CD4-positive, alpha-beta T cell treated with Interleukin-12 subunit alpha and Interleukin-12 subunit beta, for 1 hour (primary cell): ENCODE results near the gene CNFN.
A peak's percentile ranks its signal among the peaks of the same experiment; 100 is the strongest.

Experiments
- DNase-seq: peaks from one replicate; pipeline ENCODE4 v3.0.0-alpha.2; 2020

CNFN gene

GRCh38 chr19:42370626-42371175 is 19.4 kb downstream of the CNFN start:
- no peak for DNase-seq

DNA sequence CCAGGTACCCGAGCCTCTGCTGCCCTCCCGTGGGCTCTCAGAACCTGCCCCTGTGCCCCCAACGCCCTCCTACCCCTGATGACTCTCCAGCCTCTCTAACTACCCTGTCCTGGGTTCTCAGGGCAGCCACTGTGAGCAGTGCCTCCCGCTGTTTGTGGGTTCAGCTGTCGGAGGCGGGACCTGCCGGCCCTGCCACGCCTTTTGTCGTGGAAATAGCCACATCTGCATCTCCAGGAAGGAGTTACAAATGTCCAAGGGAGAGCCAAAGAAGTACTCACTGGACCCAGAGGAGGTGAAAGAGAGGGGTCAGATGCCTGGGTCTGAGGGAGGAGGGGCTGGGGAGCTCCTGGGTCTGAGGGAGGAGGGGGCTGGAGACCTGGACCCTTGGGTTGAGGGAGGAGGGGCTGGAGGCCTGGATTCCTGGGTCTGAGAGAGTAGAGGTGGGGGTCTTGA is 20.0 kb downstream of the CNFN start:
- no peak for DNase-seq

- no peak for DNase-seq
Measured at GRCh38 chr19:42369433-42370067, 20.5 kb downstream of the CNFN start.

DNA sequence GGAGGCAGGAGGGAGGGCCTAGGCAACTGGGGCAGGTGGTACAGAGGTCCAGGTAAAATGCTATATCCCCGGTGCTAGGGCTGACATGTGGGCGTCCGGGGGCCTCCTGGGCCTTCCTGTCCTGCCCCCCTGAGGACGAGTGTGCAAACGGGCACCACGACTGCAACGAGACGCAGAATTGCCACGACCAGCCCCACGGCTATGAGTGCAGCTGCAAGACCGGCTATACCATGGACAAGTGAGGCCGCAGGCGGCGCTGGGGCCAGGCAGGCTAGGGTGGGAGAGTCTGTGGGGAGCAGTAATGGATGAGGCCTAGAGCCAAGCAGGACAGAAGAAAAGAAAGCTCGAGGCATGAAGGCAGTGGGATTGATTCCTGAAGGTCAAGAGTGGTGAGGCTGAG is 21.3 kb downstream of the CNFN start:
- no peak for DNase-seq

DNA sequence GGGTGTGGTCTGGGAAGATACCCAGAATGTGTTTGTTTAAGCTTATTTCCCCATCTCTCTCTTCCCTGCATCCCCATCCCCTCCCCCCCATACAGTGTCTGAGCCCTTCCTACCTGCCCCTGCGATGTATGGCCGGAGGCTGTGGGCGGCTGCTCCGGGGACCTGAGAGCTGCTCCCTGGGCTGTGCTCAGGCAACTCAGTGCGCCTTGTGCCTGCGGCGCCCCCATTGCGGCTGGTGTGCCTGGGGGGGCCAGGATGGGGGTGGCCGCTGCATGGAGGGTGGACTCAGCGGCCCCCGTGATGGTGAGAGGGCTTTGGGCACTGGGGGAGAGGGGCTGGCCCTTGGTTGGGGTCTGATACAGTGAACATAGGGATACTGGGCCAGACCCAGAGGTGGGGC is 21.7 kb downstream of the CNFN start:
- DNase-seq: no peak

DNA sequence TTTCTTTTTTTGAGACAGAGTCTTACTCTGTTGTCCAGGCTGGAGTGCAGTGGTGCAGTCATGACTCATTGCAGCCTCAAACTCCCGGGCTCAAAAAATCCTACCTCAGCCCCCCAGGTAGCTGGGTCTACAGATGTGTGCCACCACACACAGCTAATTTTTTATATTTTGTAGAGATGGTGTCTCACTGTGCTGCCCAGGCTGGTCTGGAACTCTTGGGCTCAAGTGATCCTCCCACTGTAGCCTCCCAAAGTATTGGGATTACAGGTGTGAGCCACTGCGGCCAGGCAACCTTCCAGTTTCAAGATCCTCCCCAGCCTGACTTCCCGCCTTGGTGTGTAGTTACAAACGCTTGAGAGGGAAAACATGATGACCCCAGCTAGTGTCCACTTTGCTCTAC is 22.2 kb downstream of the CNFN start:
- no peak for DNase-seq

- no peak for DNase-seq
Measured at GRCh38 chr19:42366673-42367072, 23.4 kb downstream of the CNFN start.

DNA sequence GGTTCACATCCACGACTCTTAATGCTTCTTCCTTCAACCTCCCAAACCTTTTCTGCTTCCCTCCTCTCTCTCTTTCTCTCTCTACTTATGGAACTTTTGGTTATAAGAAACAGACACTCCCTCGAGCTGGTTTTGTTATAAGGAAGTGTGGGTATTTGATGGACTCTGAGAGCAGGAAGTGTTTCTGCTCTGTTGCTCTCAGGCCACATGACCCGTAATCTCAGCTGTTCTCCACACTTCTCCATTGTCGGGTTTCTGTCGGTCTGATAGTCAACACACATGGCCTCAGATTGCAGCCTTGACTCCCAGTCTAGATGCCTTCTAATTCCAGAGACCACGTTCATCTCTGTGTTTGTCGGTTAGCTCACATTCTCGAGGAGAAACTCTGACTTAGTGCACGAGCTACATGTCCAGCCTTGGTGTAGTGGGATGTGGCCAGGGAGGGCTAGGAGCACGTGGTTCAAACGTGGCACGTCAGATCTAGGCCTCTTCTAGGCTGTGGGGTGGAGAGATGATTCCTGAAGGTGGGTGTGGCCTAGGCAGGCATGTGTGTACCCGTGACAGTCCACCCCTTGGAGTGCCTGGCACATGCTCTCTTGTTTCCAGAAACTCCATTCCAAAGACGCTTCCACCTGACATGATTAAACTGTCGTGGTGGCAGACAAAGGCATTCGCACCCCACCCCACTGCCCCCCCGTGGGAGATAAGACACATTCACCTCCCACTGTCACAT is 26.3 kb downstream of the CNFN start:
- no peak for DNase-seq

DNA sequence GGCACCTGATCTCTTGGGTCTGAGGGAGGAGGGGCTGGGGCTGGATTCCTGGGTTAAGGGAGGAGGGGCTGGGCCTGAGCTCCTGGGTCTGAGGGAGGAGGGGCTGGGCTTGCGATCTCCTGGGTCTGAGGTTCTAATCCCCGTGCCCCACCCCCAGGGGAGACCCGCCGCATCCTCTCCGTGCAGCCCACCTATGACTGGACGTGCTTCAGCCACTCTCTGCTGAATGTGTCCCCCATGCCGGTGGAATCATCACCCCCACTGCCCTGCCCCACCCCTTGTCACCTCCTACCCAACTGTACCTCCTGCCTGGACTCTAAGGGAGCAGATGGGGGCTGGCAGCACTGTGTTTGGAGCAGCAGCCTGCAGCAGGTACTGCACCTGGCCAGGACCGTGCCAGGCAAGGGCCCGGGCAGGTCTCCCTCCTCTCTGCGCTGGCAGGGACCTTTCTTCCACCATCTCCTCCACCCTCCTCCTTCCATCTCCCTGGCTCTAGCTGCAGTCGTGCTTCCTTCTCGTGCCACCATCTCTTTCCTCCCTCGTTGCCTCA is 27.1 kb downstream of the CNFN start:
- DNase-seq: no peak

DNA sequence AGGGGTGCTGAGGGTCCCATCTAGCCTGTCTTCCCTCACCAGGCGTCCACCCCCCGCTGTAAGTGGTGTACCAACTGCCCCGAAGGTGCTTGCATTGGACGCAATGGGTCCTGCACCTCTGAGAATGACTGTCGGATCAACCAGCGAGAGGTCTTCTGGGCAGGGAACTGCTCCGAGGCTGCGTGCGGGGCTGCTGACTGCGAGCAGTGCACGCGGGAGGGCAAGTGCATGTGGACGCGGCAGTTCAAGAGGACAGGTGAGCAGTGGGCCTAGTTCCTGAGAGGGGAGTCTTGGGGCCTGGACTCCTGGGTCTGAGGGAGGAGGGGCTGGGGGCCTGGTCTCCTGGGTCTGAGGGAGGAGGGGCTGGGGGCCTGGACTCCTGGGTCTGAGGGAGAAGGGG is 27.8 kb downstream of the CNFN start:
- no peak for DNase-seq

DNA sequence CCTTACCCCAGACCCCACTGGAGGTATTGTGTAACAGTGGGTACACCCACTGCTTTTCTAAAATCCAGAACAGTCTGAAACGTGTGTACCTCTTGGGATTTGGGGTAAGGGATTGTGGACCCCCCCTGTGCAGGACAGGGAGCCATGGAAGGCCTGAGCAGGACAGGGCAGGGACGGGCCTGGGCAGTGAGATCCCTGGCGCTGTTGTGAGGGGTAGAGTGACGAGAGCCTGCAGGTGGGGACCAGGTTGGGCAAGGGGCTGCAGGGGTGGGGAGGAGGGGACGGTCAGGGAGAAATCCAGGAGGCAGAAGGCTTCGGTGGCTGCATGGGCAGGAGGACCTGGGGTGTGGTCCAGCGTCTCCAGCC is 28.6 kb downstream of the CNFN start:
- no peak for DNase-seq

DNA sequence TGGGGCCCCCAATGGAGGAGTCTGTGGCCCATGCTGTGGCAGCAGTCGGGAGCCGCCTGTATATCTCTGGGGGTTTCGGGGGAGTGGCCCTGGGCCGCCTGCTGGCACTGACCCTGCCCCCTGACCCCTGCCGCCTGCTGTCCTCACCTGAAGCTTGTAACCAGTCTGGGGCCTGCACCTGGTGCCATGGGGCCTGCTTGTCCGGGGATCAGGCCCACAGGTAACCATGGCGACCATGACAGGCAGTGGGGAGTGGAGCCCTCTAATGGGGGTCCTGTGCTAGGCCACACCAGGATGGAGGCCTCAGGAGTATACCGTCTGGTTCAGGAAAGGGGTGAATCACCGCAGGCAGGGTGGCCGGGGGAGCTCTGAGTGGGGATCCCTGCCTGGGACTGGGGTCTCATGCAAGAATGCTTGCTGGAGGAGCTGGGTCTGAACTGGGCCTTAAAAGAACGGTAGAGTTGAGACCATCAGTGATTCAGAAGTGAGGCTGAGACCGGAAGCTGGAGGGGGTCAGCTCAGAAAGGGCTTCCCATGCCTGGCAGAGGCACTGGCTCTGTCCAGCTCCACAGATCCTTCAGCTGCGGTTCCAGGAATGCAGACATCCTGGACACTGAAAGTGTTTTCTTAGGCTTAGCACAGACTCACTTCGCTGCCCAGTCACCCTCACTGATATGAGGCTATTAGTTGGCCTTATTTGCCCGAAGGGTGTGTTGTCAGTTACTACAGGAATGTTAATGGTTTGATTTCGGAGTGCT is 29.1 kb downstream of the CNFN start:
- DNase-seq: no peak

- DNase-seq: no peak
Measured at GRCh38 chr19:42357290-42357689, 32.8 kb downstream of the CNFN start.

- DNase-seq: no peak
Measured at GRCh38 chr19:42356686-42357085, 33.4 kb downstream of the CNFN start.

GRCh38 chr19:42355896-42356295 is 34.2 kb downstream of the CNFN start:
- DNase-seq: no peak

- DNase-seq: no peak
Measured at GRCh38 chr19:42353341-42354015, 36.6 kb downstream of the CNFN start.

GRCh38 chr19:42352301-42353259 is 37.5 kb downstream of the CNFN start:
- peak; percentile 20 for DNase-seq

DNA sequence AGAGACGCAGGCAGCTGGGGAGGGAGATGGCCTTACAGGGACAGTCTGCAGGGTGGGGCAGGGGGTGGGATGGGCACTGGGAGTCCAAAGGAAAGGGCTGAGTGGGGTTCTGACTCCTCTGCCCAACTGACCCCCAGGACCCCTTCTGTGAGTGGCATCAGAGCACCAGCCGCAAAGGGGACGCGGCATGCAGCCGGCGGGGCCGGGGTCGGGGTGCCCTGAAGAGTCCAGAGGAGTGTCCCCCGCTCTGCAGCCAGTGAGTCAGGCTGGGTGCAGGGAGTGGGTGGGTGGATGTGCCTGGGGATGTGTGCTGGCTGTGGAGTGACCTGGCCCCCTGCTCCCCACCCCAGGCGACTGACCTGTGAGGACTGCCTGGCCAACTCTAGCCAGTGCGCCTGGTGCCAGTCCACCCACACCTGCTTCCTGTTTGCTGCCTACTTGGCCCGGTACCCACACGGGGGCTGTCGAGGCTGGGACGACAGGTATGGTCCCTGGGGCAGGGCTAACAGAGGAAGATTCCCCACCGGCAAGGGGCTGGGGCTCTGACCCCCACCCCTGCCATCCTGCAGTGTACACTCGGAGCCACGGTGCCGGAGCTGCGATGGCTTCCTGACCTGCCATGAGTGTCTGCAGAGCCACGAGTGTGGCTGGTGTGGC is 38.9 kb downstream of the CNFN start:
- DNase-seq: no peak

- DNase-seq: no peak
Measured at GRCh38 chr19:42350417-42350816, 39.7 kb downstream of the CNFN start.

DNA sequence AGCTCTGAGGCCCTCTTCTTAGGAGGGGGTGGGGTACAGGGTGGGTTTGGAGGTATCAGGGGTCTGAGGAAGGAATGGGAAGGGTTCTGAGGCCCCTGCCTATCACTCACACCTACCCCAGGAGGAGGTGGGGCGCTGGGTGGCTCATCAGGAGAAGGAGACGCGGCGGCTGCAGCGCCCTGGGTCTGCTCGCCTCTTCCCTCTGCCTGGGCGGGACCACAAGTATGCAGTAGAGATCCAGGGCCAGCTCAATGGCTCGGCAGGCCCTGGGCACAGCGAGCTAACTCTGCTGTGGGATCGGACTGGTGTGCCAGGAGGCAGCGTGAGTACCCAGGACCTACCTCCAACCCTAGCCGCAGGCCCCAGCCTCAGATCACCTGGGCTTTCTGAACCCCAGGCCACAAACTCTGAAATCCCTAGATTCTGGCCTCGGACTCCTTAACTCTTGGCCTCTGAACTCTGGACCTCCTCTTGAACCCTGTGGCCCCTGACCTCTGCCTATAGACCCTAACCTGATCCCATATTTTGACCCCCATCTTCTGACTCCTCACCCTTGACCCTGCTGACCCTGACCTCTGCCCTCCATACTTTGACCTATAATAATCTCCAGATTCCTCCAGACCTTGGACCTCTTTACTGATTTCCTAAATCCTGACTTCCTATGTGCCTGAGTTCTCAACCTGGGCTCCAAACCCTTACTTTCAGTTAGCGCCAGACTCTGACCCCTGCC is 40.6 kb downstream of the CNFN start:
- no peak for DNase-seq
